ENCODE results near the gene LCN9.

GRCh38 chr9:135697226-135697625, 34.1 kb downstream of the LCN9 start:
- TF ChIP-seq POLR2A (IDR thresholded peaks at IDR 0.05) (no peak), CTCF (IDR thresholded peaks at IDR 0.05) (no peak)

Measured in thyroid gland (tissue), 4 donors.